H1 (cell line): ENCODE measurements around the gene HTRA2. TPM values are rescaled to one million over a fixed set of nuclear protein-coding genes. Genes with fewer than 3 reads are reported as not detected.

ENCODE experiments used
- CTCF ChIA-PET: fragments of 300-600 bp; sonication (Branson Sonifier 250); formaldehyde crosslinking; loops from one replicate; lab custom pipeline; 2021; ENCODE audit not compliant: partially characterized antibody; lab: Charles Lee
- POLR2A ChIA-PET: fragments of 300-600 bp; sonication (Branson Sonifier 250); formaldehyde crosslinking; loops from one replicate; lab custom pipeline; 2021; ENCODE audit warnings: inconsistent platforms; ENCODE audit not compliant: partially characterized antibody; lab: Charles Lee
- DNase-seq, 2 experiments: peaks; one replicate each; pipeline versions ENCODE4 v3.0.0 to v3.0.0-alpha.2; 2010 to 2022; ENCODE audit warnings: low spot score in 2 of 2, low read depth in 1 of 2, mixed read lengths in 1 of 2
- FAIRE-seq: peaks from 2 replicates; lab custom pipeline; 2011; peaks lifted over from hg19 to GRCh38; lab: Jason Lieb, UNC
- H2AFZ ChIP-seq: 2 replicates; pipeline ENCODE4 v1.8.1; 2012; ENCODE audit warnings: low read length, inconsistent platforms
- H2AK5ac ChIP-seq: 2 replicates; pipeline ENCODE4 v1.6.1; 2013; ENCODE audit warnings: low read depth, low read length
- H2BK120ac ChIP-seq: replicated peaks from 2 replicates; pipeline ENCODE3; 2013; ENCODE audit warnings: low read depth, low read length, inconsistent platforms
- H2BK12ac ChIP-seq: 2 replicates; pipeline ENCODE4 v1.6.1; 2013; ENCODE audit warnings: low read depth, low read length
- H2BK15ac ChIP-seq: 2 replicates; pipeline ENCODE4 v1.6.1; 2013; ENCODE audit warnings: low read length
- H2BK20ac ChIP-seq: 2 replicates; pipeline ENCODE4 v1.6.1; 2013; ENCODE audit warnings: low read length
- H2BK5ac ChIP-seq: 2 replicates; pipeline ENCODE4 v1.6.1; 2013; ENCODE audit warnings: low read depth, low read length
- H3K14ac ChIP-seq: 2 replicates; pipeline ENCODE4 v1.6.1; 2013; ENCODE audit warnings: inconsistent platforms; ENCODE audit not compliant: insufficient read length
- H3K18ac ChIP-seq: 2 replicates; pipeline ENCODE4 v1.6.1; 2013; ENCODE audit warnings: low read length; ENCODE audit errors: extremely low read depth
- H3K23ac ChIP-seq: 2 replicates; pipeline ENCODE4 v1.6.1; 2013; ENCODE audit warnings: inconsistent platforms; ENCODE audit not compliant: insufficient read length
- H3K23me2 ChIP-seq: 2 replicates; pipeline ENCODE4 v1.6.1; 2013; ENCODE audit warnings: low read depth, low read length
- H3K27ac ChIP-seq: 2 replicates; pipeline ENCODE4 v1.6.1; 2011; ENCODE audit warnings: low read depth, low read length, inconsistent platforms
- H3K27me3 ChIP-seq, 4 experiments: replicated peaks in 1 of 4; 1 replicate in 1 of 4; 2 replicates in 3 of 4; pipeline versions ENCODE4 v1.6.1 to v1.8.1; 2011 to 2013; ENCODE audit warnings: low read length in 3 of 4, mild to moderate bottlenecking in 3 of 4, inconsistent platforms in 2 of 4, mixed read lengths in 2 of 4, moderate library complexity in 1 of 4; ENCODE audit not compliant: control insufficient read depth in 3 of 4, insufficient read depth in 3 of 4; ENCODE audit errors: extremely low read depth in 1 of 4
- H3K36me3 ChIP-seq, 4 experiments: 2 replicates each; pipeline versions ENCODE4 v1.6.1 to v1.8.1; 2011 to 2013; ENCODE audit warnings: mild to moderate bottlenecking in 4 of 4, low read length in 3 of 4, moderate library complexity in 2 of 4, control low read depth in 1 of 4, inconsistent platforms in 1 of 4; ENCODE audit not compliant: insufficient read depth in 4 of 4, control insufficient read depth in 2 of 4
- H3K4ac ChIP-seq: replicated peaks from 2 replicates; pipeline ENCODE3; 2013; ENCODE audit warnings: low read length, low read depth, mixed read lengths, inconsistent platforms; ENCODE audit not compliant: insufficient read length
- H3K4me1 ChIP-seq, 4 experiments: replicated peaks in 1 of 4; 1 replicate in 1 of 4; 2 replicates in 3 of 4; pipeline versions ENCODE4 v1.6.1 to v1.8.1; 2011 to 2013; ENCODE audit warnings: low read length in 3 of 4, inconsistent platforms in 2 of 4, mixed read lengths in 1 of 4; ENCODE audit not compliant: insufficient read depth in 4 of 4, control insufficient read depth in 3 of 4
- H3K4me2 ChIP-seq, 2 experiments: 2 replicates each; pipeline versions ENCODE4 v1.6.1 to v1.8.1; 2011 to 2013; ENCODE audit warnings: low read depth in 2 of 2, low read length in 2 of 2, control low read depth in 1 of 2, inconsistent platforms in 1 of 2, mild to moderate bottlenecking in 1 of 2; ENCODE audit not compliant: insufficient read depth in 1 of 2
- H3K4me3 ChIP-seq, 4 experiments: fragments of 200-600, 300-600 bp in 1 of 4; sonication (generic), shearing (Covaris generic), sonication (Bioruptor Twin) in 1 of 4; 2 replicates each; pipeline versions ENCODE4 v1.5.1 to v1.8.1; 2011 to 2016; ENCODE audit warnings: low read length in 4 of 4, low read depth in 3 of 4, control low read depth in 2 of 4, inconsistent platforms in 2 of 4, mild to moderate bottlenecking in 2 of 4, mixed read lengths in 1 of 4, moderate library complexity in 1 of 4; ENCODE audit not compliant: insufficient read depth in 2 of 4; ENCODE audit errors: extremely low read depth in 1 of 4
- H3K56ac ChIP-seq: replicated peaks from 2 replicates; pipeline ENCODE3; 2013; ENCODE audit warnings: low read depth, mild to moderate bottlenecking, mixed read lengths, low read length, inconsistent platforms; ENCODE audit not compliant: insufficient read length
- H3K79me1 ChIP-seq: 2 replicates; pipeline ENCODE4 v1.6.1; 2013; ENCODE audit warnings: low read depth, low read length, control low read depth
- H3K79me2 ChIP-seq, 2 experiments: 2 replicates each; pipeline versions ENCODE4 v1.6.1 to v1.8.1; 2012 to 2013; ENCODE audit warnings: low read length in 2 of 2, mild to moderate bottlenecking in 2 of 2, inconsistent platforms in 1 of 2; ENCODE audit not compliant: insufficient read depth in 2 of 2, control insufficient read depth in 1 of 2
- H3K9ac ChIP-seq, 4 experiments: replicated peaks in 1 of 4; 1 replicate in 1 of 4; 2 replicates in 3 of 4; pipeline versions ENCODE4 v1.6.1 to v1.8.1; 2011 to 2013; ENCODE audit warnings: low read depth in 3 of 4, low read length in 3 of 4, control low read depth in 2 of 4, mild to moderate bottlenecking in 2 of 4, moderate library complexity in 2 of 4, inconsistent platforms in 1 of 4; ENCODE audit errors: extremely low read depth in 1 of 4
- H3K9me3 ChIP-seq, 2 experiments: 2 replicates each; pipeline versions ENCODE4 v1.6.1 to v1.8.1; 2012 to 2013; ENCODE audit warnings: mild to moderate bottlenecking in 2 of 2, moderate library complexity in 2 of 2, control low read depth in 1 of 2, inconsistent platforms in 1 of 2, low read depth in 1 of 2, low read length in 1 of 2, mixed read lengths in 1 of 2; ENCODE audit not compliant: insufficient read depth in 2 of 2
- H4K20me1 ChIP-seq, 2 experiments: replicated peaks in 1 of 2; 2 replicates each; pipeline versions ENCODE3 to v1.8.1; 2011 to 2013; ENCODE audit warnings: inconsistent platforms in 2 of 2, low read length in 2 of 2, mild to moderate bottlenecking in 1 of 2; ENCODE audit not compliant: insufficient read depth in 2 of 2, control insufficient read depth in 1 of 2
- H4K5ac ChIP-seq: 2 replicates; pipeline ENCODE4 v1.6.1; 2013; ENCODE audit warnings: low read length, low read depth, mixed read lengths, inconsistent platforms; ENCODE audit not compliant: insufficient read length
- H4K8ac ChIP-seq: 2 replicates; pipeline ENCODE4 v1.8.0; 2013; ENCODE audit warnings: mild to moderate bottlenecking, moderate library complexity, low read length, inconsistent platforms; ENCODE audit not compliant: insufficient read depth; ENCODE audit errors: extremely low read depth
- H4K91ac ChIP-seq: replicated peaks from 2 replicates; pipeline ENCODE3; 2013; ENCODE audit warnings: low read length, mixed read lengths, inconsistent platforms; ENCODE audit not compliant: insufficient read length
- GABPA ChIP-seq: IDR thresholded peaks from 2 replicates; pipeline ENCODE4 v1.6.1; 2011; ENCODE audit warnings: mild to moderate bottlenecking, low read length, moderate library complexity, borderline replicate concordance; ENCODE audit not compliant: insufficient read depth
- KDM1A ChIP-seq: fragments of 200-600, 300-600 bp; sonication (generic); IDR thresholded peaks from 2 replicates; pipeline ENCODE4 v1.7.1; 2016; ENCODE audit warnings: mild to moderate bottlenecking, low read length, borderline replicate concordance
- RBBP5 ChIP-seq: IDR thresholded peaks from 2 replicates; pipeline ENCODE4 v1.7.1; 2012; ENCODE audit warnings: low read depth, mild to moderate bottlenecking, inconsistent platforms, low read length, moderate library complexity, borderline replicate concordance
- SIX5 ChIP-seq: IDR thresholded peaks from 2 replicates; pipeline ENCODE4 v1.6.1; 2011; ENCODE audit warnings: mild to moderate bottlenecking, low read depth, low read length
- SRF ChIP-seq: IDR thresholded peaks from 2 replicates; pipeline ENCODE4 v1.6.1; 2011; ENCODE audit warnings: mild to moderate bottlenecking, low read depth, low read length, moderate library complexity
- polyA plus RNA-seq, 7 experiments: library from polyadenylated mRNA; depleted of rRNA in 3 of 7; stranded (reverse) in 5 of 7; unstranded in 2 of 7; fragments of >200 nt in 5 of 7; fragments of 200-250 nt in 2 of 7; gene quantifications; 1 replicate in 5 of 7; 2 replicates in 1 of 7; 4 replicates in 1 of 7; pipeline versions ENCODE4 v1.2.1 to v1.2.3, GENCODE V29; 2011 to 2013; ENCODE audit warnings: missing spikeins in 2 of 7, mixed read lengths in 2 of 7
- total RNA-seq: library from RNA; stranded (reverse); fragmentation: NEBNext Ultra II Directional; extraction: Animal tissue kit (Norgen Biotek cat#: 25700); gene quantifications from 2 replicates; pipeline ENCODE4 v1.2.1, GENCODE V29; 2021
- TF ChIP-seq, protein P1 (sequence below): IDR thresholded peaks from 2 replicates; pipeline ENCODE4 v1.6.1; 2012; ENCODE audit warnings: inconsistent platforms
- TF ChIP-seq, protein P2 (sequence below): IDR thresholded peaks from 2 replicates; pipeline ENCODE4 v1.6.1; 2012; ENCODE audit warnings: inconsistent platforms
- TF ChIP-seq, protein P3 (sequence below), 3 experiments: IDR thresholded peaks; 1 replicate in 2 of 3; 2 replicates in 1 of 3; pipeline versions ENCODE4 v1.5.1 to v1.6.1; 2011; ENCODE audit warnings: low read length in 3 of 3, mild to moderate bottlenecking in 3 of 3, inconsistent platforms in 2 of 3, low read depth in 1 of 3, moderate library complexity in 1 of 3; ENCODE audit not compliant: insufficient read depth in 1 of 3; ENCODE audit errors: control extremely low read depth in 1 of 3

The HTRA2 gene
- total and polyA plus RNA-seq, 2 of the 8 experiments (the other 6 are each of a cell fraction or from before 2014, with no cell fraction given): 21.6 to 37.6 TPM

DNA sequence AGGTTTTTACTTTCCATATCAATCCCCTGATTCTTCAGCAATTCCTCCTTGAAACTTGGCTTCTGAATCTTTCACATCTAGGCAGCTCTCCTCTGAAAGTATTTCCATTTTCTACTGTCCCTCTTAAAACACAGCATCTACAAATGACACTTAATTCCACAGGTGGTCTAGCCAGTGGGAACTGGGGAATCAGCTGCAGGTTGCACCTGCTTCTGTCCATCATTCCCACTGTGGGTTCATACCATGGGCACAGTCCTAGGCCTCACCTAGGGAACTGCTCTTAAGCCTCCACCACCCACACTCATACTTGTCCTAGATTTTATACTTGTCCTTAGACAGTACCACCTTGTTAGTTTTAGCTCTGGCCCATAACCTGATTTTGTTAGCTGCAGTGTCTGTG, 21.8 kb downstream of the HTRA2 start:
- Histone ChIP-seq H4K8ac (no peak overlapping the region), H4K5ac (no peak overlapping the region), H3K14ac (no peak overlapping the region), H3K36me3 (0 out of 8 replicates have a peak, but pooled peaks cover 0 to 3% (median 0%) of the 10 kb centered on the region in 4 experiments), H3K23me2 (peaks cover 27% of the 10 kb centered on the region), H2BK5ac (no peak overlapping the region), H2BK12ac (no peak overlapping the region), H2AFZ (no peak overlapping the region), H4K20me1 (peaks cover 2 to 4% of the 10 kb centered on the region in 2 experiments), H3K4me3 (no peak overlapping the region), H3K4ac (no peak overlapping the region), H3K27me3 (peaks cover 4 to 67% (median 44%) of the 10 kb centered on the region in 4 experiments), H3K4me2 (no peak overlapping the region; a peak in 1 of 4 replicates), H3K79me2 (no peaks in the 10 kb centered on the region), H3K79me1 (no peaks in the 10 kb centered on the region; the same call in 1 of the 2 replicates), H3K9ac (no peak overlapping the region), H2BK120ac (no peak overlapping the region), H3K4me1 (peaks cover 5 to 18% (median 10%) of the 10 kb centered on the region in 4 experiments), H3K23ac (no peak overlapping the region), H3K18ac (no peak overlapping the region), H3K56ac (no peak overlapping the region), H3K27ac (no peak overlapping the region), H3K9me3 (no peaks in the 10 kb centered on the region), H4K91ac (no peak overlapping the region), H2BK20ac (no peak overlapping the region)
- FAIRE-seq (no peak), DNase-seq (no peak)
- POLR2A ChIA-PET: interaction anchor here (1.3 to 1.5 kb wide), 2 partner anchors 22 to 109 kb away, joined by 3 to 6 read pairs; partner anchors contain the start of genes AUP1 and HTRA2
- CTCF ChIA-PET: interaction anchor here (0.7 to 2.8 kb wide), 4 partner anchors 21 to 285 kb away, joined by 3 to 12 read pairs (median 4); no protein-coding TSS in a partner anchor
- TF ChIP-seq KDM1A: no peak
- no peak for TF ChIP-seq SRF
- TF ChIP-seq RBBP5: no peak
- TF ChIP-seq, protein P1, sequence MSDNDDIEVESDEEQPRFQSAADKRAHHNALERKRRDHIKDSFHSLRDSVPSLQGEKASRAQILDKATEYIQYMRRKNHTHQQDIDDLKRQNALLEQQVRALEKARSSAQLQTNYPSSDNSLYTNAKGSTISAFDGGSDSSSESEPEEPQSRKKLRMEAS: no peak
- TF ChIP-seq GABPA: no peak
- TF ChIP-seq, protein P2, sequence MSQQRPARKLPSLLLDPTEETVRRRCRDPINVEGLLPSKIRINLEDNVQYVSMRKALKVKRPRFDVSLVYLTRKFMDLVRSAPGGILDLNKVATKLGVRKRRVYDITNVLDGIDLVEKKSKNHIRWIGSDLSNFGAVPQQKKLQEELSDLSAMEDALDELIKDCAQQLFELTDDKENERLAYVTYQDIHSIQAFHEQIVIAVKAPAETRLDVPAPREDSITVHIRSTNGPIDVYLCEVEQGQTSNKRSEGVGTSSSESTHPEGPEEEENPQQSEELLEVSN: no peak
- TF ChIP-seq SIX5: no peak
- TF ChIP-seq, protein P3, sequence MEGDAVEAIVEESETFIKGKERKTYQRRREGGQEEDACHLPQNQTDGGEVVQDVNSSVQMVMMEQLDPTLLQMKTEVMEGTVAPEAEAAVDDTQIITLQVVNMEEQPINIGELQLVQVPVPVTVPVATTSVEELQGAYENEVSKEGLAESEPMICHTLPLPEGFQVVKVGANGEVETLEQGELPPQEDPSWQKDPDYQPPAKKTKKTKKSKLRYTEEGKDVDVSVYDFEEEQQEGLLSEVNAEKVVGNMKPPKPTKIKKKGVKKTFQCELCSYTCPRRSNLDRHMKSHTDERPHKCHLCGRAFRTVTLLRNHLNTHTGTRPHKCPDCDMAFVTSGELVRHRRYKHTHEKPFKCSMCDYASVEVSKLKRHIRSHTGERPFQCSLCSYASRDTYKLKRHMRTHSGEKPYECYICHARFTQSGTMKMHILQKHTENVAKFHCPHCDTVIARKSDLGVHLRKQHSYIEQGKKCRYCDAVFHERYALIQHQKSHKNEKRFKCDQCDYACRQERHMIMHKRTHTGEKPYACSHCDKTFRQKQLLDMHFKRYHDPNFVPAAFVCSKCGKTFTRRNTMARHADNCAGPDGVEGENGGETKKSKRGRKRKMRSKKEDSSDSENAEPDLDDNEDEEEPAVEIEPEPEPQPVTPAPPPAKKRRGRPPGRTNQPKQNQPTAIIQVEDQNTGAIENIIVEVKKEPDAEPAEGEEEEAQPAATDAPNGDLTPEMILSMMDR (IDR thresholded peaks at IDR 0.05; ENCODE audit: control extremely low read depth in 1 of 3, insufficient read depth in 1 of 3, low read depth in 1 of 3, low read length in 3 of 3): no peak
- TF ChIP-seq, all 59 proteins: peak for 0
- Histone ChIP-seq H2AK5ac (no peak overlapping the region), H2BK15ac (no peak overlapping the region)
